Measurements from ENCODE around the gene SLC25A51.
"Not testable (repeated sequence)": the region's sequence is repeated elsewhere in the genome, so short reads cannot be mapped to it uniquely, and the experiment has no call there.

Gene SLC25A51

GRCh38 chr9:37910271-37910670 lies 6.3 kb upstream of the SLC25A51 start:
- Histone ChIP-seq H3K4me3 (ENCODE audit: insufficient read depth, low read length, poor library complexity, severe bottlenecking) (no peak overlapping the region), H3K27ac (ENCODE audit: low read depth, low read length) (no peak overlapping the region), H3K36me3 (ENCODE audit: low read length) (no peaks in the 10 kb centered on the region), H3K4me2 (ENCODE audit: low read depth, low read length, poor library complexity, severe bottlenecking) (no peak overlapping the region), H2AFZ (ENCODE audit: low read depth, low read length, severe bottlenecking) (no peak overlapping the region), H3F3A (ENCODE audit: insufficient read depth) (no peaks in the 10 kb centered on the region), H3K9ac (ENCODE audit: low read length) (no peak overlapping the region), H3K79me2 (ENCODE audit: insufficient read depth, low read length) (no peaks in the 10 kb centered on the region), H3K27me3 (ENCODE audit: low read length) (no peaks in the 10 kb centered on the region), H4K20me1 (ENCODE audit: low read depth, low read length) (no peaks in the 10 kb centered on the region), H3K9me2 (replicated peaks; ENCODE audit: insufficient read depth, low read length) (no peaks in the 10 kb centered on the region), H3K9me3 (ENCODE audit: insufficient read depth, low read length) (no peaks in the 10 kb centered on the region)
- no peak for TF ChIP-seq EZH2phosphoT487 (conservative IDR thresholded peaks at IDR 0.05; ENCODE audit: low read length)
- no peak for TF ChIP-seq CTCF (IDR thresholded peaks at IDR 0.05; ENCODE audit: insufficient read depth, low read length, poor library complexity, severe bottlenecking)

- not testable (repeated sequence) for H3K27me3 ChIP-seq (ENCODE audit: low read length); H3K9me3 ChIP-seq (ENCODE audit: insufficient read depth, low read length); H2AFZ ChIP-seq (ENCODE audit: low read depth, low read length, severe bottlenecking); H3F3A ChIP-seq (ENCODE audit: insufficient read depth); H3K27ac ChIP-seq (ENCODE audit: low read depth, low read length); H3K9me2 ChIP-seq (replicated peaks; ENCODE audit: insufficient read depth, low read length); H3K4me3 ChIP-seq (ENCODE audit: insufficient read depth, low read length, poor library complexity, severe bottlenecking); H3K36me3 ChIP-seq (ENCODE audit: low read length); H3K4me2 ChIP-seq (ENCODE audit: low read depth, low read length, poor library complexity, severe bottlenecking); H4K20me1 ChIP-seq (ENCODE audit: low read depth, low read length); H3K9ac ChIP-seq (ENCODE audit: low read length); H3K79me2 ChIP-seq (ENCODE audit: insufficient read depth, low read length)
These were observed 5.9 kb upstream of the SLC25A51 start for GRCh38 chr9:37909836-37910235.

- TF ChIP-seq EZH2phosphoT487 (conservative IDR thresholded peaks at IDR 0.05; ENCODE audit: low read length), result no peak
- no peak for TF ChIP-seq CTCF (IDR thresholded peaks at IDR 0.05; ENCODE audit: insufficient read depth, low read length, poor library complexity, severe bottlenecking)
- H3K27ac ChIP-seq (ENCODE audit: low read depth, low read length), result no peak overlapping the region
- H4K20me1 ChIP-seq (ENCODE audit: low read depth, low read length), result no peaks in the 10 kb centered on the region
- no peaks in the 10 kb centered on the region for H3K79me2 ChIP-seq (ENCODE audit: insufficient read depth, low read length)
- no peaks in the 10 kb centered on the region for H3K9me3 ChIP-seq (ENCODE audit: insufficient read depth, low read length)
- no peak overlapping the region for H3K4me3 ChIP-seq (ENCODE audit: insufficient read depth, low read length, poor library complexity, severe bottlenecking)
- H3F3A ChIP-seq (ENCODE audit: insufficient read depth), result no peaks in the 10 kb centered on the region
- no peak overlapping the region for H3K9ac ChIP-seq (ENCODE audit: low read length)
- no peak overlapping the region for H2AFZ ChIP-seq (ENCODE audit: low read depth, low read length, severe bottlenecking)
- H3K4me2 ChIP-seq (ENCODE audit: low read depth, low read length, poor library complexity, severe bottlenecking), result no peak overlapping the region
- H3K9me2 ChIP-seq (replicated peaks; ENCODE audit: insufficient read depth, low read length), result no peaks in the 10 kb centered on the region
- H3K36me3 ChIP-seq (ENCODE audit: low read length), result no peaks in the 10 kb centered on the region
- H3K27me3 ChIP-seq (ENCODE audit: low read length), result no peaks in the 10 kb centered on the region
These were observed 5.4 kb upstream of the SLC25A51 start for GRCh38 chr9:37909326-37909725.

- Histone ChIP-seq H3K9me2 (replicated peaks; ENCODE audit: insufficient read depth, low read length) (no peaks in the 10 kb centered on the region), H3K4me3 (ENCODE audit: insufficient read depth, low read length, poor library complexity, severe bottlenecking) (no peak overlapping the region), H3K36me3 (ENCODE audit: low read length) (no peaks in the 10 kb centered on the region), H3F3A (ENCODE audit: insufficient read depth) (no peaks in the 10 kb centered on the region), H2AFZ (ENCODE audit: low read depth, low read length, severe bottlenecking) (no peak overlapping the region), H3K4me2 (ENCODE audit: low read depth, low read length, poor library complexity, severe bottlenecking) (no peak overlapping the region), H3K27ac (ENCODE audit: low read depth, low read length) (no peak overlapping the region), H4K20me1 (ENCODE audit: low read depth, low read length) (no peaks in the 10 kb centered on the region), H3K9ac (ENCODE audit: low read length) (no peak overlapping the region), H3K27me3 (ENCODE audit: low read length) (no peaks in the 10 kb centered on the region), H3K9me3 (ENCODE audit: insufficient read depth, low read length) (no peaks in the 10 kb centered on the region), H3K79me2 (ENCODE audit: insufficient read depth, low read length) (no peaks in the 10 kb centered on the region)
- TF ChIP-seq CTCF (IDR thresholded peaks at IDR 0.05; ENCODE audit: insufficient read depth, low read length, poor library complexity, severe bottlenecking) (no peak), EZH2phosphoT487 (conservative IDR thresholded peaks at IDR 0.05; ENCODE audit: low read length) (no peak)
These were observed 4.8 kb upstream of the SLC25A51 start for GRCh38 chr9:37908698-37909186.

All from SU-DHL-6 (cell line).